HepG2 (cell line): ENCODE results near the gene GART. TPM values are rescaled to one million over a fixed set of nuclear protein-coding genes. Genes with fewer than 3 reads are reported as not detected.
"Not testable (repeated sequence)": the region's sequence is repeated elsewhere in the genome, so short reads cannot be mapped to it uniquely, and the experiment has no call there.

ENCODE experiments used
- ATF4 ChIP-seq, 2 experiments: fragments of 450-650 bp in 1 of 2; sonication (generic) in 1 of 2; formaldehyde crosslinking; IDR thresholded peaks; 2 replicates each; pipeline versions ENCODE4 v1.5.0 to v1.8.0; 2020 to 2022; ENCODE audit warnings: mild to moderate bottlenecking in 1 of 2, missing genetic modification reagents in 1 of 2
- ATM ChIP-seq: fragments of 450-650 bp; IDR thresholded peaks from 2 replicates; pipeline ENCODE4 v1.7.1; 2017; ENCODE audit warnings: mild to moderate bottlenecking, borderline replicate concordance
- CBFB ChIP-seq: sonication (generic); formaldehyde crosslinking; IDR thresholded peaks from 2 replicates; pipeline ENCODE4 v1.4.0; 2020; ENCODE audit warnings: missing genetic modification reagents
- DMAP1 ChIP-seq: IDR thresholded peaks from 2 replicates; pipeline ENCODE4 v1.6.1; 2016
- ELF3 ChIP-seq: IDR thresholded peaks from 2 replicates; pipeline ENCODE4 v1.6.1; 2016; ENCODE audit warnings: missing genetic modification reagents, missing compliant biosample characterization
- FOXJ3 ChIP-seq: sonication (generic); formaldehyde crosslinking; IDR thresholded peaks from 2 replicates; pipeline ENCODE4 v1.4.0; 2020; ENCODE audit warnings: missing genetic modification reagents, mild to moderate bottlenecking, borderline replicate concordance
- FOXK1 ChIP-seq: sonication (generic); formaldehyde crosslinking; IDR thresholded peaks from 2 replicates; pipeline ENCODE4 v1.4.0; 2020; ENCODE audit warnings: low read depth, missing genetic modification reagents, borderline replicate concordance
- GATAD2A ChIP-seq: IDR thresholded peaks from 2 replicates; pipeline ENCODE4 v1.6.1; 2016
- NONO ChIP-seq, 2 experiments: fragments of 450-650 bp in 1 of 2; sonication (generic) in 1 of 2; formaldehyde crosslinking in 1 of 2; IDR thresholded peaks in 1 of 2; conservative IDR thresholded peaks in 1 of 2; 2 replicates each; pipeline versions ENCODE4 v1.6.1 to v1.8.0; 2017 to 2022; ENCODE audit warnings: mild to moderate bottlenecking in 1 of 2, missing genetic modification reagents in 1 of 2, moderate library complexity in 1 of 2
- PAXIP1 ChIP-seq: sonication (generic); formaldehyde crosslinking; conservative IDR thresholded peaks from 2 replicates; pipeline ENCODE4 v1.4.0; 2020; ENCODE audit warnings: mild to moderate bottlenecking, missing genetic modification reagents, moderate library complexity
- SOX6 ChIP-seq, 2 experiments: fragments of 450-650 bp in 1 of 2; sonication (generic) in 1 of 2; formaldehyde crosslinking in 1 of 2; IDR thresholded peaks; 2 replicates each; pipeline versions ENCODE4 v1.4.0 to v1.6.1; 2017 to 2020; ENCODE audit warnings: antibody characterized with exemption in 1 of 2, mild to moderate bottlenecking in 1 of 2, missing genetic modification reagents in 1 of 2
- TBX2 ChIP-seq: sonication (generic); formaldehyde crosslinking; IDR thresholded peaks from 2 replicates; pipeline ENCODE4 v1.5.0; 2020; ENCODE audit warnings: missing genetic modification reagents, mild to moderate bottlenecking, borderline replicate concordance
- THAP11 ChIP-seq: IDR thresholded peaks from 2 replicates; pipeline ENCODE4 v1.6.1; 2016; ENCODE audit warnings: missing biosample characterization, missing genetic modification reagents
- TOE1 ChIP-seq: sonication (generic); formaldehyde crosslinking; IDR thresholded peaks from 2 replicates; pipeline ENCODE4 v1.4.0; 2020; ENCODE audit warnings: mild to moderate bottlenecking, missing genetic modification reagents
- ZBTB10 ChIP-seq: sonication (generic); formaldehyde crosslinking; IDR thresholded peaks from 2 replicates; pipeline ENCODE4 v1.4.0; 2020; ENCODE audit warnings: missing genetic modification reagents, borderline replicate concordance
- ZHX1 ChIP-seq: sonication (generic); formaldehyde crosslinking; IDR thresholded peaks from 2 replicates; pipeline ENCODE4 v1.8.1; 2022; ENCODE audit warnings: low read depth, mild to moderate bottlenecking, missing genetic modification reagents
- ZNF205 ChIP-seq: IDR thresholded peaks from 2 replicates; pipeline ENCODE4 v1.6.1; 2018; ENCODE audit warnings: missing biosample characterization, missing genetic modification reagents
- polyA plus RNA-seq, 8 experiments: library from polyadenylated mRNA; depleted of rRNA in 3 of 8; stranded (reverse) in 7 of 8; unstranded in 1 of 8; fragments of >200 nt; fragmentation: Illumina TruSeq in 4 of 8; extraction: Trizol in 4 of 8; gene quantifications; 2 replicates each; pipeline versions ENCODE4 v1.2.1 to v1.2.3, GENCODE V29; 2011 to 2016; ENCODE audit warnings: low read depth in 4 of 8, missing spikeins in 1 of 8, mixed read lengths in 1 of 8; ENCODE audit not compliant: insufficient read depth in 1 of 8
- total RNA-seq, 5 experiments: library from RNA; depleted of rRNA; stranded (reverse); fragments of >200 nt; fragmentation: Illumina TruSeq; extraction: Trizol; gene quantifications; 2 replicates each; pipeline ENCODE4 v1.2.3, GENCODE V29; 2016; ENCODE audit warnings: low read depth in 1 of 5

Gene GART
- total and polyA plus RNA-seq, 2 of the 13 experiments (the other 11 are each of a cell fraction or from before 2014, with no cell fraction given), result 17.9 to 109 TPM

- TF ChIP-seq ATF4 (CRISPR knock-in tag; IDR thresholded peaks at IDR 0.05) (peak in 1 of 2 experiments; percentile 93; a peak in 2 of 4 replicates), ELF3 (peak; percentile 84), CBFB (CRISPR knock-in tag) (peak; percentile 71; the same call in 1 of the 2 replicates), THAP11 (CRISPR knock-in tag) (peak; percentile 72), FOXJ3 (CRISPR knock-in tag) (peak; percentile 80; the same call in 1 of the 2 replicates), TOE1 (peak; percentile 71; the same call in 1 of the 2 replicates), FOXK1 (CRISPR knock-in tag) (peak; percentile 78; the same call in 1 of the 2 replicates), NONO (CRISPR knock-in tag; conservative IDR thresholded peaks at IDR 0.05) (0 out of 2 replicates have a peak, but pooled peaks have one; percentile 39), ZBTB10 (peak; percentile 78; the same call in 1 of the 2 replicates), ZHX1 (CRISPR knock-in tag) (0 out of 2 replicates have a peak, but pooled peaks have one; percentile 34), TBX2 (CRISPR knock-in tag) (peak; percentile 68; the same call in 1 of the 2 replicates), SOX6 (CRISPR knock-in tag; IDR thresholded peaks at IDR 0.05) (peak; percentile 91), ZNF205 (CRISPR knock-in tag) (peak; percentile 19; the same call in 1 of the 2 replicates), DMAP1 (CRISPR knock-in tag) (peak; percentile 75), PAXIP1 (CRISPR knock-in tag) (peak; percentile 89), GATAD2A (CRISPR knock-in tag) (peak; percentile 98), ATM (peak; percentile 30; the same call in 1 of the 2 replicates)
- not testable (repeated sequence) for TF ChIP-seq NONO, SOX6 (IDR thresholded peaks at IDR 0.05)
Observed at GRCh38 chr21:33576741-33577141, 34.8 kb upstream of the GART start (continued).
